Middle frontal gyrus (tissue), 1 donor: Measurements from ENCODE around the gene BCCIP.

Experiments
- DNase-seq: peaks from one replicate; pipeline ENCODE4 v3.0.0-alpha.2; 2015; ENCODE audit warnings: low spot score; ENCODE audit errors: extremely low spot score

Gene BCCIP

DNA sequence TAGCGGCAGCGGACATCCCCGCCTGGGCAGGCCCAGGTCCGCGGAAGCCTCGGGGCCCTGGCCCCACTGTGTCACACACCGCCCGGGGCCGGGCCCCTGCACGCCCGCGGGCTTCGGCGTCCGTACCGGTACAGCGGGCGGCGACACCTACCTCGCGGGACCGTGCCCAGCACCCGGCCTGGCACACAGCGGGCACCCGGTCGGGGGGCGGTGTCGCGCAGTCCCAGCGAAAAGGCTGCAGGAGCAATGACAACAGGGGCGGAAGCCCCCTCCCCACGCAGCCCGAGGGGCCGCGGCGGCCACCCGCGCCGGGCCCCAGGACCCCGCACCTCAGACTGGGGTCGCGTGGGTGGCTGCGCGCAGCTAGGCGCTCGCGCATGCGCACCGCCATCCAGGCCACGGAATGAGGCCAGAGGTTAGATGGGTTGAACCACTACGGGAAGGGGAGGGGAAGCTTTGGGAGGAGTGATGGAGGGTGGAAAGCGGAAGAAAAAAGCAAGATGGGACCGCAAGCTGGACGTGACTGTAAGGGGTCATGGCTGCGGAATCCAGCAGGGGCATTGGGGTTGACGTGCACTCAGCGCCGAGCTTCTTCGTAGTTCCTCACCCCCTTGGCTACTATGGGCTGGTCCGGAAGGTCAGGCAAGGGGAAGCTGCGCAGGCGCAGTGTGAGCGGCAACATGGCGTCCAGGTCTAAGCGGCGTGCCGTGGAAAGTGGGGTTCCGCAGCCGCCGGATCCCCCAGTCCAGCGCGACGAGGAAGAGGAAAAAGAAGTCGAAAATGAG is at the start of gene BCCIP, which contains the start of gene UROS:
Gene BCCIP, plus strand, starts transcription at position 669 of the 785 bp plus-strand sequence. Its CDS starts 12 bp downstream, at position 681.
Gene UROS, minus strand, starts transcription at position 381 of the 785 bp plus-strand sequence. CDS start 6,759 bp downstream, outside the sequence.
- DNase-seq: peak; percentile 53

GRCh38 chr10:125773687-125774543 is 49.4 kb upstream of the BCCIP start:
- no peak for DNase-seq

GRCh38 chr10:125774581-125775191 is 48.7 kb upstream of the BCCIP start:
- DNase-seq: no peak

- DNase-seq: no peak
These were observed 47.7 kb upstream of the BCCIP start, which contains the start of gene MMP21 for GRCh38 chr10:125775491-125776106. Gene MMP21, minus strand, starts transcription at chr10:125775821. Its CDS starts 0 bp downstream, at chr10:125775821.

GRCh38 chr10:125777806-125778205 is 45.5 kb upstream of the BCCIP start:
- DNase-seq: no peak

DNA sequence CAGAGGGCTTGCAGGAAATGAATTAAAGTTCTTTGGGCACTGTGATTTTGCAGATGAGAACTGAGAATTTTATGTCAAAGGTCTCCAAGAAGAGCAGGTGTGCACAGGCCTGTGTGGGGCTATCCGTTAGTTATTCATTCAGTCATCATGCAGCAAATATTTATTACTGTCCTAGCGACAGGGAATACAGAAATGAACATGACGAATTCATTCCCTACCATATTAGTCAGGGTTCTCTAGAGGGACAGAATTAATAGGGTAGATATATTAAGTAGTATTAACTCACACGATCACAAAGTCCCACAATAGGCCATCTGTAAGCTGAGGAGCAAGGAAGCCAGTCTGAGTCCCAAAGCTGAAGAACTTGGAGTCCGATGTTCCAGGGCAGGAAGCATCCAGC is 44.8 kb upstream of the BCCIP start:
- no peak for DNase-seq

GRCh38 chr10:125779403-125780327 is 43.7 kb upstream of the BCCIP start:
- no peak for DNase-seq

GRCh38 chr10:125781374-125781773 is 42.0 kb upstream of the BCCIP start:
- DNase-seq: no peak

- DNase-seq: no peak
These were observed 41.3 kb upstream of the BCCIP start for GRCh38 chr10:125782054-125782453.

- no peak for DNase-seq
These were observed 40.7 kb upstream of the BCCIP start for GRCh38 chr10:125782616-125783015.

DNA sequence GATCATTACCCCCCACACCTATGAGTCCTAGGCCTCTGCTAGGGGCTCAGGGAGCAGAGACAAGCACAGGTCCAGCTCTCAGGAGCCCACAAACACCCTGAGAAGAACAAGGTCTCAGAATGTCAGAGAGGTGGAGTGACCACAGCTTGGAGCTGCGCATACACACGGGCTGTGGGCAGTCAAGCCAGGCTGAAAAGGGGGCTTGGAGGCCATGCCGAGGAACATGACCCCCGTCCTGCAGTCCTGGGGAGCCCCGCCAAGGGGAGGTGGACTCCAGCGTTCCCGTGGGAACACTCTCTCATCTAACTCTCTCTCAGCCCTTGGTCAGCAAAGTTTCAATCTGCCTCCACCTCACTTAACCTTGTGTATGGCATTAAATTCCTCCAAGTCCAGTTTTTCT is 39.9 kb upstream of the BCCIP start:
- DNase-seq: no peak

- DNase-seq: no peak
These were observed 39.4 kb upstream of the BCCIP start for GRCh38 chr10:125783957-125784356.

- DNase-seq: no peak
These were observed 37.6 kb upstream of the BCCIP start for GRCh38 chr10:125785791-125786190.

GRCh38 chr10:125788156-125789034 is 35.0 kb upstream of the BCCIP start:
- no peak for DNase-seq

- no peak for DNase-seq
These were observed 30.7 kb upstream of the BCCIP start for GRCh38 chr10:125792342-125793300.

DNA sequence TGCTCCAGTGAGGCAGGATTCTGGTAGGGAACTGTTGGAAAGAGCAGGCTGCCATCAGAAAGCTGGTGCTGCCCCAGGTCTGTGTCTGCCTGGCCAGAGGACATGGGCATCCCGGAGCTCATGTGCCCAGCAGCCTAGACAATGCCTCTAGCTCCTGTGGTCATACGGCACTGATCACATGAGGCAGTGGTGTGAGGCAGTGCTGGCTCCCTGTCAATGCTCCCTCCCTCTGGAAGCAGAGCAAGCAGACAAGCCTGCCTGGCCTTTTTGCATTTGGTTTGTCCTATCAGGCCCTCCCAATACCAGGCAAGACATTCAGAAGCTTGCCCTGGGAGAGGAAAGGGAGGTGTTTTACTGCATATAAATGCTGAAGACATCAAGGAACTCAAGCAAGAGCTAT is 28.2 kb upstream of the BCCIP start:
- DNase-seq: peak; percentile 38

DNA sequence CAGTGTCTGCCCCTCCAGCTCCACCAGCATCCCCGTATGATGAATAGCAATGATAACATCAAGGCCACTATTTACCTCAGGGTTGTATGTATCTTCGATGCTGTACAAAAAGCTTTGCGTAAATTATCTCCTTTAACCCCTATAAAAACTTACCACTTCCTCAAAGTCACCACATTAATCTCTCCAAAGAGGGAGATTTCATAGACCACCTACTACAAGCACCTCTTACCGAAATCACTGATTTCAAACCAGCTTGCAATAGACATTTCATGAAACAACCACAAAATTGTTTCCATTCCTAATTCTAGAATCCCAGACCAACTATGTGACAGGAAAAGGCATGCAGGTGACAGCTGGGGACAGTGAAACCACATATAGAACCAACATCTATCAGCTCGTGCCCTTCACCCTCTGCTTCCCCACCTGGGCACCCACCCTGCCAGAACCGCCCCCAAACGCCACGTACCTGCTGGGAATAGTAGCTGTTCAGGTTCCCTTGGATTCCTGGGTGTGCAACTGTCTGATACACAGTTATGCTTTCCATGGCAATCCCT is 27.6 kb upstream of the BCCIP start:
- DNase-seq: no peak

- DNase-seq: no peak
These were observed 25.9 kb upstream of the BCCIP start for GRCh38 chr10:125797424-125797823.
